ENCODE measurements around the gene NUDT3. TPM values are rescaled to one million over a fixed set of nuclear protein-coding genes. Genes with fewer than 3 reads are reported as not detected.
"Not testable (repeated sequence)": the region's sequence is repeated elsewhere in the genome, so short reads cannot be mapped to it uniquely, and the experiment has no call there.

NUDT3 gene
- total RNA-seq, 2 experiments from 2014 or later: 16.4 to 17.1 TPM

DNA sequence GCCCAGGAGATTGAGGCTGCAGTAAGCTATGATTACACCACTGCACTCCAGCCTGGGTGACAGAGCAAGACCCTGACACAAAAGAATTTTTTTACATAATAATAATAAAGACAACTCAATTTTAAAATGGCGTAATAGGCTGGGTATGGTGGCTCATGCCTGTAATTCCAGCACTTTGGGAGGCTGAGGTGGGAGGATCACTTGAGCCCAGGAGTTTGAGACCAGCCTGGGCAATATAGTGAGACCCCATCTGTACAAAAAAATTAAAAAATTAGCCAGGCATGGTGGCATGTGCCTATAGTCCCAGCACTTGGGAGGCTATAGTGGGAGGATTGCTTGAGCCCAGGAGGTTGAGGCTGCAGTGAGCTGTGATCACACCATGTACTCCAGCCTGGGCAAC, 15.4 kb upstream of the NUDT3 start:
- POLR2A ChIA-PET: not testable (repeated sequence)

DNA sequence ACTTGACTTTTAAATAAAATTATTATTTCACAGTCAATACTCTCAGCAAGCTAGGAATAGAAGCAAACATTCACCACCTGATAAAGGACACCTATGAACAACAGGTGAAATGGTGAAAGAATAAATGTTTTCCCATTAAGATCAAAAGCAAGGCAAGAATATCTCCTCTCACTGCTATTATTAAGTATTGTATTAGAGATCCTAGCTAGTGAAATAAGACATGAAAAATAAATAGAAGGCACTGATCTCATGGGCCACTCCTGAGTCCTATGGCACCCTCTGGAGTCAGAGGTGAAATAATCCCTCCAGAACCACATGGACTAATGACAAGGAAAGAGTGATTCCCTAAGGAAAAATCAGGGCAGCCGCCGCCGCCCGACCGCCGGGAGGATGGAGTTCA, 4.0 kb upstream of the NUDT3 start:
- POLR2A ChIA-PET: no interaction called here

More for the DNA sequence above, 15.4 kb upstream of the NUDT3 start:
- CTCF ChIA-PET: interaction anchor here (0.8 kb wide), 1 partner anchor 12 kb away, joined by 3 read pairs; no protein-coding TSS in a partner anchor

GRCh38 chr6:34393966-34394305, 1.5 kb upstream of the NUDT3 start:
- ChIA-PET CTCF (interaction anchor here (1.7 kb wide), 1 partner anchor 150 kb away, joined by 3 read pairs; no protein-coding TSS in a partner anchor), POLR2A (no interaction called here)

More for the DNA sequence above, 4.0 kb upstream of the NUDT3 start:
- CTCF ChIA-PET: no interaction called here

DNA sequence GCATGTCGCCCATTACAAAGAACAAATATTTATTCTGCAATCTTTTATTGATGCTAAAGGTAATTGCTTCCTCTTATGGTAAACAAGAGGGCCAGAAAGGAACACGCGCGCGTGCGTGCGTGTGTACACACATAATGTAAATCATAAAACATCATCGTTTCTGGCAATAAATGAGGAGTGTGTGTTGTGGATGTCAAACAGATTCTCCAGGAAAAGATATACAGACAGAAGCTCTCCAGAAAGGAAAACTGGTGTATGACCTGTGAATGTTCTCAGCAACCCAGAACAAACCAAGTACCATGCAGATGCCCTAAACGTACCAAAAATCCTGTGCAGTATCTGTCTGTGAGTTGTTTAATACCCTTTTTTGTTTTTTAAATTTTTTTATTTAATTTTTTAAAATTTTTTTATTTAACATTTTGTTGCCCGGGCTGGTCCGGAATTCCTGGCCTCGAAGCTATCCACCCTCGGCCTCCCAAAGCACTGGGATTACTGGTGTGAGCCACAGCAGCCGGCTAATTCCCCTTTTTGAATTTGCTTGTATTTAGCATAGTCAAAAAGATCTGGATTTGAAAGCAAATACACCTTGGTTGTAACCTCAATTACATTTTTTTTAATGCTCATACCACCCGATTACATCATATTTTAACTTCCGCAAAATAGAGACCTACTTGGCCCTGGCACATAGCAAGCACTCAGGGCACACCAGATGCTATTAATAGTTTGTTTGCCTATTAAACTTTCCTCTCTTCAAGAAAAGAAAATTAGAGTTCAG, 909 bp upstream of the NUDT3 start:
- ChIA-PET POLR2A (interaction anchor here (0.6 to 1.0 kb wide), 4 partner anchors 28 to 157 kb away, joined by 3 to 4 read pairs (median 3); partner anchors contain the start of gene HMGA1), CTCF (interaction anchor here (0.6 to 1.7 kb wide), 3 partner anchors 8 to 150 kb away, joined by 3 to 6 read pairs (median 3); partner anchors contain the start of gene SMIM29)

- POLR2A ChIA-PET: interaction anchor here (1.0 to 1.2 kb wide), 3 partner anchors 122 to 196 kb away, joined by 3 to 6 read pairs (median 3); partner anchors contain the start of gene HMGA1
Observed at GRCh38 chr6:34391786-34392496, 528 bp downstream of the NUDT3 start.

DNA sequence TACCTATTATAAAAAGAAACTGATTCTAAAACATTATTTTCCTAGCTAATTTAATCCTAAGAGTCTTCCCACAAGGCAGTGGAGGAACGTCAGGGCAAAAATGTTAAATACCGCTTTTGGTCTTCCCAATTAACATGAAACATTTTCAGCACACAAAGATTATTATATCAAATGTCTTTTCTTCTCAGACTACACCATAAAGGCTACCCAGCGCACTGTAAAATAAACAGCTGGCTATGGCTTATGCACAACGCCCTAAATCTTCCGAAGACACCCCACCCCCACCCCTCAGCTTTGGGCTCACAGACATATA, 1.0 kb downstream of the NUDT3 start:
- ChIA-PET POLR2A (interaction anchor here (0.6 to 1.2 kb wide), 2 partner anchors 155 to 680 kb away, joined by 3 to 6 read pairs; partner anchors contain the start of genes HMGA1 and UQCC2), CTCF (no interaction called here)

More at GRCh38 chr6:34391786-34392496, 528 bp downstream of the NUDT3 start:
- CTCF ChIA-PET: interaction anchor here (1.1 to 1.7 kb wide), 2 partner anchors 31 to 142 kb away, joined by 4 to 6 read pairs; partner anchors contain the start of gene SMIM29

DNA sequence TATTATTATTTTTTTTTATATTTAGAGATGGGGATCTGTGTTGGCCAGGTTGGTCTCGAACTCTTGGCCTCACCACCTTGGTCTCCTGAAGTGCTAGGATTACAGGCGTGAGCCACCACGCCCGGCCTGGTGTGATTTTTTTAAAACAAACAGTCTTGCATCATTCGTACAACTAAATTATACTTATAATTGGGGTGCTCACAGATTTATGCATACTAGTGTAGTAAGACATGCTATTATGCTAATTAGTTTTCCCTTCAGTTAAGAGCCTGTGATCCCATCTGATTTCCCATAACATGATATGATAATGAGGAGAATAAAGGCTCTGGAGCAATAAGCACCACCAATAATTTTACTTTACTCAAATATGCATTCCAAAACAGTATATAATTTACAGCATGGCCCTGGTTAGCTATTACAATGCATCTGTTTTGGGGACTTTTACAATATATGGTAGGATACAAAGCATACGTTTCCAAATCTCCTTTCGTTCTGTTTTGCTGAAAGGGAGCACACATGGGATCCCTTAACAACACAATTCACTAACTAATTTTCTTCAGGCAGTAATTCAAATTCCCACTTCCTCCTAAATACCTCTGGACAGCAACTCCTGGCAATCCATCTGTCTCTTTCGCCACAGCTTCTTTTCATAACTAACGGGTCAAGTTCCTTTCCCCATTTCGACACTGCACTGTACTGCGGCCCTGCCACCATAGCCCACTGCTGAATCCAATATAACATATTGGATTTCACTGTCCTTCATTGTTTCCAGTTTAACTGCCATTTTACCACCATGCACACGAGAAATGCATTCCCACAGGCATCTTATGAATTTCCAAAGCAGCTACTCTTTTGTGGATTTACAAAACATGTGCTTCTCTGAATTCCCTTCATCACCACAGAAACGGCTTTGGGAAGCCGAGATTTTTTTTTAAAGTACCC, 1.7 kb downstream of the NUDT3 start:
- CTCF ChIA-PET: no interaction called here
- POLR2A ChIA-PET: interaction anchor here (0.6 to 1.8 kb wide), 5 partner anchors 33 to 1297 kb away, joined by 3 to 6 read pairs (median 3); partner anchors contain the start of genes HMGA1 and UQCC2

DNA sequence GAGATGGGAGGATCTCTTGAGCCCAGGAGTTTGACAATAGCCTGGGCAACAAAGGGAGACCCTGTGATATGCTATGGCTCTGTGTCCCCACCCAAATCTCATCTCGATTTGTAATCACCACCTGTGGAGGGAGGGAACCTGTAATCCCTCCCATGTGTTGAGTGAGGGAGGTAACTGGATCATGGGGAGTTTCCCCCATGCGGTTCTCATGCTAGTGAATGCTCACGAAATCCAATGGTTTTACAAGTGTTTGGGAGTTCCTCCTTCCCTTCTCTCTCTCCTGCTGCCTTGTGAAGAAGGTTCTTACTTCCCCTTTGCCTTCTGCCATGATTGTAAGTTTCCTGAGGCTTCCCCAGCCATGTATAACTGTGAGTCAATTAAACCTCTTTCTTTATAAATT, 3.4 kb downstream of the NUDT3 start:
- POLR2A ChIA-PET: interaction anchor here (1.8 kb wide), 1 partner anchor 139 kb away, joined by 5 read pairs; no protein-coding TSS in a partner anchor
- CTCF ChIA-PET: interaction anchor here (0.7 kb wide), 1 partner anchor 211 kb away, joined by 3 read pairs; no protein-coding TSS in a partner anchor

- POLR2A ChIA-PET: no interaction called here
- CTCF ChIA-PET: no interaction called here
Observed at GRCh38 chr6:34388421-34388820, 4.0 kb downstream of the NUDT3 start.

- ChIA-PET CTCF (no interaction called here), POLR2A (interaction anchor here (0.6 kb wide), 1 partner anchor 34 kb away, joined by 5 read pairs; no protein-coding TSS in a partner anchor)
Observed at GRCh38 chr6:34386316-34387137, 5.9 kb downstream of the NUDT3 start.

GRCh38 chr6:34385793-34386195, 6.7 kb downstream of the NUDT3 start:
- POLR2A ChIA-PET: interaction anchor here (0.6 to 0.7 kb wide), 2 partner anchors 35 to 707 kb away, joined by 3 to 5 read pairs; no protein-coding TSS in a partner anchor
- CTCF ChIA-PET: no interaction called here

DNA sequence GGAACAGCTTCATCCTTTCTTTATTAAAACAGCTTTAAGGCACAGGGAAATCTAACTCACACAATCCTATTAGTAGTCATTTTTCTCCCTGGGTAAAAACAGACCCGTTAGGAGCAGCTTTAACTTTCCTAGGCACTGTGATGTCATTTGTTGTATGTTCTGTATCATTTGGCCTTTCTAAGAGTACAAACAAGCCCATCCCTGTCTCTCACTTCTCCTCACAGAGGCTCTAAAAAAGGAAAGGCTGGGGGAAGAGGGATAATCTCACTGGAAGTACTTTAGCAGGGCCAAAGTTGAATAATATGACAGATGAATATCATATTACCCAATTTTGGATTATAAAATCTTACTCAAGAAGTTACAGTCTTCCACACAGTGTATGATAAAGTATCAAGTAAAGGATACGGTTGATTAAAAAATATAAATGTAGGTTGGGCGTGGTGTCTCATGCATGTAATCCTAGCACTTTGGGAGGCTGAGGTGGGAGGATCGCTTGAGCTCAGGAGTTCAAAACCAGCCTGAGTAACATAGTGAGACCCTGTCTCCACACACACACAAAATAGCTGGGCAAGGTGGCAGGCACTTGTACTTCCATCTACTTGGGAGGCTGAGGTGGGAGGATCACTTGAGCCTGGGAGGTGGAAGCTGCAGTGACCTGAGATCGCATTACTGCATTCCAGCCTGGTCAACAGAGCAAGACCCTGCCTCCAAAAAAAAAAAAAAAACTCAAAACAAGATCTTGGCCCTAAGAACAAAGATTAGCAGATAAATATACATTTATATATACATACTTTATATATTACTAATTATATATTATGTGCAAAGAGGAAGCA, 7.9 kb downstream of the NUDT3 start:
- CTCF ChIA-PET: no interaction called here
- POLR2A ChIA-PET: no interaction called here

DNA sequence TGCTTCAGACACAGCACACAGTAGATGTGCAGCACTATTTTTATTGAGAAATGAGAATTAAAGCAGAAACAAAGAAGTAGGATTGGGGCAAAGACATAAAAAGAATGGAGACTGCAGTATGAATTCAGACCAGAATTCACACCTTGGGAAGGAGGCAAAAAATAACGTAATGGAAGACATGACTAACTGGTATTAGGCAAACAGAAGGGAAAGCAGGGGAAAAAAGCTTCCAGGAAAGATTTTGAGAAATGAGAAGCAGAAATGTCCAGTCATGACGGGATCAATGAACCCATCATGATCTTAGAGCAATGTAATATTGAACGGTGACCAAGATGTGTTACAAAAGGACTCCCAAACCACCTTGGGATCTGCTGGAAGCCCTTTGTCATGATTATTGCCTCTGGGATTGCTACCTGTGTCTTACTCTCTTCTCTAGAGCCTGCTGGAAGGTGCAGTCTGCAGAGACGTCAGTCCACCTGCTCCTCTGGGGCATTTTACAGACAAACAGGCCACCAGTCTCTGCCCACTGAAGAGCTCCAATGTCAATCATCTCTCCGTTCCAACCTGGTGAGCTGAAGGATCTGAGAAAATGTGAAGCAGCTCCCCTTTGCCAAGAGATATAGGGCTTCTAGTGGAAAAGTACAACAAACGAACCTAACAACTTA, 8.7 kb downstream of the NUDT3 start:
- CTCF ChIA-PET: no interaction called here
- POLR2A ChIA-PET: interaction anchor here (0.6 kb wide), 1 partner anchor 134 kb away, joined by 3 read pairs; no protein-coding TSS in a partner anchor

DNA sequence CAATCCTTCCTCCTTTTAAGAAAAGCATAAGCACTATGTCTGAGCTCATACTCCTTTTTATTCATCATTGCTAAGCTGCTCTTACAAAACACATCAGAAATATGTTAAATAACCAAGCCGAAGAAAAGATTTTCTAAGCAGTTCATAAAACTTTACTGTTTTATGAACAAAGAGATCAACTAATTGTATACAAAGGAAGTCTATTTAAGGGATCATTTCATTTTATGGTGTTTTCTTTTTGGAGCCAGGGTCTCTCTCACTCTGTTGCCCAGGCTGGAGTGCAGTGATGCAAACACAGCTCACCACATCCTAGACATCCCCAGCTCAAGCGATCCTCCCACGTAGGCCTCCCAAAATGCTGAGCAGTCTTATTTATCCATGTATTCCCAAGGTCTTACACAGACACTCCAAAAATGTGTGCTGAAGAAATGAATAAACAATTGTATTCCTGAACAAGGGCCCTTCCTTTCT, 9.3 kb downstream of the NUDT3 start:
- POLR2A ChIA-PET: interaction anchor here (0.6 kb wide), 1 partner anchor 134 kb away, joined by 3 read pairs; no protein-coding TSS in a partner anchor
- CTCF ChIA-PET: no interaction called here

DNA sequence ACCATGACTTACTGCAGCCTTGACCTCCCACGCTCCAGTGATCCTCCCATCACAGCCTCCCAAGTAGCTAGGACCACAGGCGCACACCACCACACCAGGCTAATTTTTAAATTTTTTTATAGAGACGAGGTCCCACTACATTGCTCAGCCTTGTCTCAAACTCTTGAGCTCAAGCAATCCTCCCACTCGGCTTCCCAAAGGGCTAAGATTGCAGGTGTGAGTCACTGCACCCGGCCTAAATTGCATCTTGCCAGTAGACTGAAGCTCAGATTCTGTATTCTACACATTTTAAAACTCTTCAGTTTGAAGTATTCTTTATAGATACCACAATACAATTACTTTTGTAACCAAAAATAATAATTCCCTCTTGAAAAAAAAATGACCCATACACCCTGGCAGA, 11.4 kb downstream of the NUDT3 start:
- CTCF ChIA-PET: no interaction called here

GRCh38 chr6:34378470-34378869, 14.0 kb downstream of the NUDT3 start:
- ChIA-PET POLR2A (no interaction called here), CTCF (interaction anchor here (0.6 to 1.2 kb wide), 4 partner anchors 71 to 363 kb away, joined by 3 to 7 read pairs (median 4); partner anchors contain the start of gene SMIM29)

More for the DNA sequence above, 11.4 kb downstream of the NUDT3 start:
- POLR2A ChIA-PET: no interaction called here

DNA sequence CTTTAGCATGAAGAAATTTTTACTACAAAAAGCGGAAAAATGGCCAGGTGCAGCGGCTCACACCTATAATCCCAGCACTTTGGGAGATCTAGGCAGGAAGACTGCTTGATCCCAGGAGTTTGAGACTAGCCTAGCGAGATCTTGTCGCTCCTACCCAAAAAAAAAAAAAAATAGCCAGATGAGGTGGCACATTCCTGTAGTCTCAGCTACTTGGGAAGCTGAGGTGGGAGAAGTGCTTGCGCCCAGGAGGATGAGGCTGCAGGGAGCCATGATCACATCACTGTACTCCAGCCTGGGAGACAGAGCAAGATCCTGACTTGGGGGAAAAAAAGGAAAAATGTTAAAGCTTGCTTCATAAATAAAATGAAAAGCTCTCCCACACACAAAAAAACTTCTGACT, 14.5 kb downstream of the NUDT3 start:
- ChIA-PET POLR2A (no interaction called here), CTCF (interaction anchor here (0.6 to 0.9 kb wide), 3 partner anchors 70 to 363 kb away, joined by 3 to 7 read pairs (median 4); no protein-coding TSS in a partner anchor)

All from activated CD8-positive, alpha-beta memory T cell treated with anti-CD3 and anti-CD28 coated beads for 36 hours (primary cell).